A549 (cell line): ENCODE measurements around the gene SLBP.

Source experiments
- CTCF ChIP-seq: fragments of >200 bp; sonication (Bioruptor Twin); formaldehyde crosslinking; IDR thresholded peaks from 3 replicates; pipeline ENCODE4 v1.5.1; 2016
- EP300 ChIP-seq, 2 experiments: fragments of >200 bp; sonication (Bioruptor Twin); formaldehyde crosslinking; IDR thresholded peaks; 2 replicates in 1 of 2; 3 replicates in 1 of 2; pipeline ENCODE4 v1.6.1; 2016 to 2017
- FOSL2 ChIP-seq, 2 experiments: fragments of 450-650 bp in 1 of 2; fragments of >200 bp in 1 of 2; sonication (Bioruptor Twin) in 1 of 2; formaldehyde crosslinking; IDR thresholded peaks; 2 replicates each; pipeline versions ENCODE4 v1.5.0 to v1.6.1; 2016 to 2020; ENCODE audit warnings: mild to moderate bottlenecking in 1 of 2, moderate library complexity in 1 of 2
- JUNB ChIP-seq: fragments of >200 bp; sonication (Bioruptor Twin); formaldehyde crosslinking; IDR thresholded peaks from 2 replicates; pipeline ENCODE4 v1.6.1; 2016
- MYC ChIP-seq: IDR thresholded peaks from 2 replicates; pipeline ENCODE4 v1.6.1; 2012; ENCODE audit warnings: mild to moderate bottlenecking, inconsistent platforms, low read length, improper control_type of control experiment, borderline replicate concordance
- NPAS2 ChIP-seq: fragments of 250-450 bp; sonication (Bioruptor Pico); IDR thresholded peaks from 2 replicates; pipeline ENCODE4 v1.8.0; 2022; ENCODE audit warnings: mild to moderate bottlenecking, moderate library complexity, borderline replicate concordance
- PBX3 ChIP-seq: IDR thresholded peaks from 2 replicates; pipeline ENCODE4 v1.6.1; 2012
- RFX5 ChIP-seq: fragments of 450-650 bp; IDR thresholded peaks from 2 replicates; pipeline ENCODE4 v1.7.1; 2014; ENCODE audit warnings: antibody characterized with exemption, mild to moderate bottlenecking, moderate library complexity

- TF ChIP-seq FOSL2 (IDR thresholded peaks at IDR 0.05) (no peak), FOSL2 (CRISPR knock-in tag; IDR thresholded peaks at IDR 0.05) (no peak), CTCF (no peak), NPAS2 (CRISPR knock-in tag) (no peak), EP300 (IDR thresholded peaks at IDR 0.05) (no peak), RFX5 (no peak), PBX3 (no peak), MYC (no peak), JUNB (no peak)
These were observed 63.2 kb downstream of the SLBP start for GRCh38 chr4:1648962-1649361.
